HG03571 (cell line): Measurements from ENCODE around the gene FBXL16.

Source experiments
- ATAC-seq: cut with Tn5 transposase; IDR thresholded peaks from one replicate; pipeline ENCODE4 v1.9.1; 2021; ENCODE audit not compliant: unreplicated experiment

Gene FBXL16

GRCh38 chr16:678209-678857 lies 27.3 kb downstream of the FBXL16 start:
- ATAC-seq, result no peak

DNA sequence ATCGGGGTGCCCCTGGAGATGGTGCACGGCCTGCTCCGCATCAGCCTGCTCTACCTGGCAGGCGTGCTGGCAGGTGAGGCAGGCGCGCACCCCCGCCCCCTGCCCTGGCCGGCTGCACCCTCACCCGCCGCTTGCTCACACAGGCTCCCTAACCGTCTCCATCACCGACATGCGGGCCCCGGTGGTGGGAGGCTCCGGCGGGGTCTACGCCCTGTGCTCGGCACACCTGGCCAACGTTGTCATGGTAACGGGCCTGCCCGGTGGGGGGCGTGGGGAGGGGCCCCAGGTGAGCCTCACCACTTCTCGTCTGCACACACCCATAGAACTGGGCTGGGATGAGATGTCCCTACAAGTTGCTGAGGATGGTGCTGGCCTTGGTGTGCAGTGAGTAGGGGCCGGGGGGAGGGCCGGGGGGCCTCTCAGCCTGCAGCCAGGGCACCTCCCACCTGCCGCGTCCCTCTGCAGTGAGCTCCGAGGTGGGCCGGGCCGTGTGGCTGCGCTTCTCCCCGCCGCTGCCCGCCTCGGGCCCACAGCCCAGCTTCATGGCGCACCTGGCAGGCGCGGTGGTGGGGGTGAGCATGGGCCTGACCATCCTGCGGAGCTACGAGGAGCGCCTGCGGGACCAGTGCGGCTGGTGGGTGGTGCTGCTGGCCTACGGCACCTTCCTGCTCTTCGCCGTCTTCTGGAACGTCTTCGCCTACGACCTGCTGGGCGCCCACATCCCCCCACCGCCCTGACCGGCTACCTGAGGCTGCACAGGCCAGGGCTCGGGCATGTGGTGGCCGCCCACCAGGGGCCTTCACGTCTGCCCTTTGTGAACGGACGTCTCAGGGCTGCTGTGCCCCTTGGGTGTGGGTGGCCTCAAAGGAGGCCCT lies 28.0 kb downstream of the FBXL16 start:
- ATAC-seq, result no peak

DNA sequence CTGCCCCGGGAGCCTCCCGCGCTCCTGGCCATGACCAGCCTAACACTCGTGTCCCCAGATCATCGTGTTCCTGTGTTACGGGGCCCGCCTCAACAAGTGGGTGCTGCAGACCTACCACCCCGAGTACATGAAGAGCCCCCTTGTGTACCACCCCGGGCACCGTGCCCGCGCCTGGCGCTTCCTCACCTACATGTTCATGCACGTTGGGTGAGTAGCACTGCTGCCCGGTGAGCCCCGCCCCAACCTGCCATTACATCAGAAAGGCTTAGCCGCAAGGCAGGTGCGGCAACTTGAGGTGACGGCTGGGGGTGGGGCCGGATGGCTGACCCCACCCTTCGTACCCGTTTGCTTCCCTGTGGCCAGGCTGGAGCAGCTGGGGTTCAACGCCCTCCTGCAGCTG lies 28.7 kb downstream of the FBXL16 start:
- no peak for ATAC-seq

DNA sequence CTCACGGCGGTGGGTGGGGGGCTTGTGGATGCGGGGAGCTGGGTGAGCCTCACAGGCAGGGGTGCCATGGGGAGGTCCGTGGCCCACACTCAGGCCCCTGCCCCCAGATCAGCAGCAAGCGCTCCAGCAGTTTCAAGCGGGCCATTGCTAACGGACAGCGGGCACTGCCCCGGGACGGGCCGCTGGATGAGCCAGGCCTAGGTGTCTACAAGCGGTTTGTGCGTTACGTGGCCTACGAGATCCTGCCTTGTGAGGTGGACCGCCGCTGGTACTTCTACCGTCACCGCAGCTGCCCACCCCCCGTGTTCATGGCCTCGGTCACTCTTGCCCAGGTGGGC lies 29.1 kb downstream of the FBXL16 start:
- no peak for ATAC-seq

DNA sequence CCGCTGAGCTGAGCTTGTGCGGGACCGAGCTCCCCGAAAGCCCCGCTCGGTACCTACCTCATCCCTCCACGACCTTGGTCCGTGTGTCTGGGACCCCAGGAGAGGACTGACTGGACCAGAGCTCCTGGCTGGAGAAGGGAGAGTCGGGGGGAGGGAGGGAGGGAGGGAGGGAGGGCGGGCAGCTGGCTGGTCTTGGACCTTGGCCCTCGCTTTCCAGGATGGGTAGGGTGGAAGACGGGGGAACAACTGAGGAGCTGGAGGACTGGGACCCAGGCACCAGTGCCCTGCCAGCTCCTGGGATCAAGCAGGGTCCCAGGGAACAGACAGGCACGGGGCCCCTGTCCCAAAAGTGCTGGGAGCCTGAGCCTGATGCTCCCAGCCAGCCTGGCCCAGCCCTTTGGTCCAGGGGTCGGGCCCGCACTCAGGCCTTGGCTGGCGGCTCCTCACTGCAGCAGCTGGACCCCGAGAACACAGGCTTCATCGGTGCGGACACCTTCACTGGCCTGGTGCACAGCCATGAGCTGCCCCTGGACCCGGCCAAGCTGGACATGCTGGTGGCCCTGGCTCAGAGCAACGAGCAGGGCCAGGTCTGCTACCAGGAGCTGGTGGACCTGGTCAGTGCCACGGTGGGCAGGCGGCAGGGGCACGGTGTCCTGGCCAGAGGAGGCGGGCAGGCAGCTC lies 29.6 kb downstream of the FBXL16 start:
- ATAC-seq, result no peak

- no peak for ATAC-seq
These were observed 30.4 kb downstream of the FBXL16 start, which contains the start of gene RHBDL1 for GRCh38 chr16:674968-675883. Gene RHBDL1, plus strand, starts transcription at chr16:675671. Its CDS starts 120 bp downstream, at chr16:675791.

DNA sequence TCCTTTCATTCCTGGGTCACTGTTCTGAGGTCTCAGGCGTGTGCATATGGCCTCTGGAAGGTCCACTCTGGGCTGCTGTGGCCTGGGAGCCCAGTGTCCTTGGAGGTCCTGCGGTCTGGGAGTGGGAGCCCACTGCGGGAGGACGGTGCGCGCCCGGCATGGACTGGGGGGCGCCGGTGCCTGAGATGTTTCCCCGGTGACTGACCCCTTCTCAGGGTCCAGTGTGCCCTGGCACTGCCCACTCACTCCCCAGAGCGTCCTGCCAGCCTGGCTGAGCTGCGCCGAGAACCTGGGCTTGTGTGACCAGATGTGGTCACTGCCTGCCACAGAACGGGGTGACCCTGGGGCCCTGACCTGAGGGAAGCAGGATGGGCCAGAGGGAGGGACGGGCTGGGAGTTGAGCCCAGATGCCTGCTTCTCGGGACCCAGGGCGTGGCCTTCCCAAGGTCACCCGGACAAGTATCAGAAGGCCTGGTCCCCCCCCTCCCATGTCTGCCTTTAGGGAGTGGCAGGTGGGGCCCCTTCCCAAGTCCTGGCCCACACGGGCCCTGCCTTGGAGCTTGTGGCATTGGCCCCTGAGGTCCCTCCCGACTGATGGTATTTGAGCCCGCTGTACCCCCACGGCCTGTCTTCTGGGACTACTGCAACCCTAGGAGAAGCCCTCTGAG lies 31.3 kb downstream of the FBXL16 start:
- ATAC-seq, result no peak

DNA sequence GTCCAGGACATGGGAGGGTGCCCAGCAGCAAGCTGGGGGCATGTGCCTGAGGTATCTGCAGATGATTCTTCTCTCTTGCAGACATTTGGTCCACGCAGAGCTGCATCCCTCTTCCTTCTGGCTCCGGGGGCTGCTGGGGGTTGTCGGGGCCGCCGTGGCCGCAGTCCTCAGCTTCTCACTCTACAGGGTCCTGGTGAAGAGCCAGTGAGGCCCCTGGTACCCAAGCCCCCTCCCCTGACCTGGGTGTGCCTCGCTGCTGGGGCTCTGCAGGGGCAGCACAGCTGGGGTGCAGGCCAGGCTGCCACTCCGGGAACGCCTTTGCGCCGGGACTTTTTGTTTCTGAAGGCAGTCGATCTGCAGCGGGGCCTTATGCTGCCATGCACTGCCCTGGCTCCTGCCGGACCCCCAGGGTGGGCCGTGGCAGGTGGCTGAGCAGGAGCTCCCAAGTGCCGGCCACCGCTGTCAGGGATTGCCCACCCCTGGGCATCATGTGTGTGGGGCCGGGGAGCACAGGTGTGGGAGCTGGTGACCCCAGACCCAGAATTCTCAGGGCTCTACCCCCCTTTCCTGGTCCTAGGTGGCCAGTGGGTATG lies 32.1 kb downstream of the FBXL16 start:
- no peak for ATAC-seq

- ATAC-seq, result no peak
These were observed 32.8 kb downstream of the FBXL16 start for GRCh38 chr16:672851-673250.

GRCh38 chr16:672371-672770 lies 33.2 kb downstream of the FBXL16 start:
- ATAC-seq, result no peak

DNA sequence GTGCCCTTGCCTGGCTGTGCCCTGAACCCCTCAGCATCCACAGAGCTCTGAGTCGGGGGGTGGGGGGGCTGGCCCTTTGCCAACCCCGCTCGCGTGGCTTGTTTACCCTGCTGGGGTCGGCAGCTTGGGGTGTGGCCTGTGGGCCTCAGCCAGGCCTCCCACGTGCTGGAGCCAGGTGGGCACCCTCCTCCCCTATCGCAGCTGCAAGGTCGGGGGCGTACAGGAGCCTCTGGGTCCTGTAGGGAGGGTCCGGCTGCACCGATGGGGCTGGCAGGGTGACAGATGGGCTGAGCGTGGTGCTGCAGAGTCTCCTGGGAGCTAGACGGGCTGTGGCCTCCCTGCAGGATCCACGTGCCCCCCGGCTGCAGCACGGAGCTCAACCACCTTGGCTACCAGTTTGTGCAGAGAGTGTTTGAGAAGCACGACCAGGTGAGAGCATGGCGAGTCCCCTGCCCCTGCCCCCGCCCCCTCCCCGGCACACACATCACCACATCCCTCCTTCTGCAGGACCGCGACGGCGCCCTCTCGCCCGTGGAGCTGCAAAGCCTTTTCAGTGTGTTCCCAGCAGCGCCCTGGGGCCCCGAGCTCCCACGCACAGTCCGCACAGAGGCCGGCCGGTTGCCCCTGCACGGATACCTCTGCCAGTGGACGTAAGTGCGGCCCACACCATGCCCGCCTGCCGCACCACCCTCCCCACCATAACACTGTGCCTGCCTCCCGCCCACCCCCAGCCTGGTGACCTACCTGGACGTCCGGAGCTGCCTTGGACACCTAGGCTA lies 34.1 kb downstream of the FBXL16 start:
- no peak for ATAC-seq

- ATAC-seq, result no peak
These were observed 34.9 kb downstream of the FBXL16 start for GRCh38 chr16:670485-671352.

GRCh38 chr16:669666-670065 lies 35.9 kb downstream of the FBXL16 start:
- no peak for ATAC-seq

DNA sequence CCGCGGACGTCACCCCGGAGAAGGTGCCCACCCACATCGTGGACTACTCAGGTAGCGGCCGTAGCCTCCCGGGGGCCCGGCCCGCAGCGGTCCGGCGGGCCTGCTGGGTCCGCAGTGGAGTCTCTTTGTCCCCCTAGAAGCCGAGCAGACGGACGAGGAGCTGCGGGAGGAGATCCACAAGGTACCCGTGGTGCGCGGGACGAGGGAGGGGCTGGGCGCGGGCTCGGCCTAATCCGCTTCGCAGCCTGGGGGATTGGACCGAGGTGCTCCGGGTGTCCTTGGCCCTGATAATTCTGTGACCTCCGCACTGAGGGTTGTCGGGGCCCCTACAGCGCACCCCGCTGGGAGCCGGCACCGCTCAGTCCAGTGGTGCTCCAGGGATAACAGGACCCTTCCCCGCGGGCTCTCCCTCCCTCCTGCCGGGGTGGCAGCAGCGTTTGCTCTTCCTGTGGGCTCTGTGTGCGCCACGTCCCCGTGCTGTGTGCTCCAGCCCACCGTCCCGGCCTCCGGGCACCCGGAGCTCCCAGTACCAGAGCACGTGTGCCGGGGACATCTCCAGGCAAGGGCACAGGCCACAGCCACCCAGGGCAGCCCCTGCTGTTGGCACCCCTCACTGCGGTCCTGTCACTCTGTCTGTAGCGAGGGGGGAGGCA lies 37.0 kb downstream of the FBXL16 start:
- no peak for ATAC-seq

- ATAC-seq, result peak; percentile 76
These were observed 37.7 kb downstream of the FBXL16 start, which contains the start of gene RHOT2 for GRCh38 chr16:667780-668518. Gene RHOT2, plus strand, starts transcription at chr16:668132. Its CDS starts 68 bp downstream, at chr16:668200.

GRCh38 chr16:667113-667779 lies 38.4 kb downstream of the FBXL16 start:
- no peak for ATAC-seq
